GM19463 (cell line): ENCODE data around the gene CLEC1B.
"Not testable (repeated sequence)": the region's sequence is repeated elsewhere in the genome, so short reads cannot be mapped to it uniquely, and the experiment has no call there.

Experiments used
- ATAC-seq: cut with Tn5 transposase; IDR thresholded peaks from one replicate; pipeline ENCODE4 v1.9.1; 2021; ENCODE audit warnings: mild to moderate bottlenecking, moderate library complexity; ENCODE audit not compliant: unreplicated experiment

The CLEC1B gene

GRCh38 chr12:9975614-9976013 lies 23.3 kb downstream of the CLEC1B start:
- no peak for ATAC-seq

DNA sequence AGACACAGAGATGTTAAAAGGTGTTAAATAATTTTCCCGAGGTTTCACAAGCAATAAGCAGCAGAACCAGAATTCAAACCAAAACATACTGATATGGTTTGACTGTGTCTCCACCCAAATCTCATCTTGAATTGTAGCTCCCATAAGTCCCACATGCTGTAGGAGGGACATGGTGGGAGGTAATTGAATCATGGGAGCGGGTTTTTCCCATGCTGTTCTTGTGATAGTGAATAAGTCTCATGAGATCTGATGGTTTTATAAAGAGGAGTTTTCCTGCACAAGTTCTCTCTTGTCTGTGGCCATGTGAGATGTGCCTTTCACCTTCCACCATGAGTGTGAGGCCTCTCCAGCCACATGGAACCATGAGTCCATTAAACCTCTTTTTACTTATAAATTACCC lies 24.2 kb downstream of the CLEC1B start:
- not testable (repeated sequence) for ATAC-seq

- ATAC-seq, result no peak
Observed at GRCh38 chr12:9973949-9974348, 25.0 kb downstream of the CLEC1B start.

DNA sequence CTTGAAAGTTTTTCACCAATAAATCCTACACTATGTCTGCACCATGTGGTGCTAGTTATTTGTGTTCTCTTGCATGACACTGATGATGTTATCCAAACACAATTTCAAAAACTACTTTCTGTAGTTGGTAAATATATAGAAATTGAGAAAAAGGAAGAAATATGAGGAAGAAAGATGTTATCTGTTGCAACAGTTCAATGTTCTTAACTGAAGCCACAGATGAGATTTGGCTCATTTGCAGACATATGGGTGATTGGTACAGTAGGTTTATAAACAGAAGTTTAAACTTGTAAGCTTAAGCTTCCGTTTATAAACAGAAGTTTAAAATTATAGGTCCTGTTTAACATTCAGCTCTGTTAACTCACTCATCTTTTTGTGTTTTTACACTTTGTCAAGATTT lies 27.7 kb downstream of the CLEC1B start, which contains the start of gene CLEC12A:
TSS of gene CLEC12A (plus strand) at position 229 of the 400 bp plus-strand sequence. CDS start 188 bp downstream, outside the sequence.
- no peak for ATAC-seq

DNA sequence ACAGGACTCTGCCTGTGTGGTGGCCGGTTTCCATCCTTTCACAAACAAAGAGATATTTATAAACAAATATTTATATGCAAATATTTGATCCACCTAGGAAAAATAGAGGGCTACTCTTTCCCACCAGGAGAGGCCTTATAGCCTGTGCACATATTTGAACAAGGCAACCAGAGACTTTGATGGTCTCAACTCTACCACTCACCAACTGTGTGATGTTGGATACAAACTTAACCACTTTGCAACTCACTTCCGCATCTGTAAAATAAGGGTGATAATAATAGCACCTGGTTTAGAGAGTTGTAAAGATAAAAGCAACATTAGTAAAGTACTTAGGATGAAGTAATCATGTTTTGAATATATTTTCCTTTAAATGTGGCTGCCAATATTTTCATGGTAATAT lies 29.2 kb downstream of the CLEC1B start:
- no peak for ATAC-seq

DNA sequence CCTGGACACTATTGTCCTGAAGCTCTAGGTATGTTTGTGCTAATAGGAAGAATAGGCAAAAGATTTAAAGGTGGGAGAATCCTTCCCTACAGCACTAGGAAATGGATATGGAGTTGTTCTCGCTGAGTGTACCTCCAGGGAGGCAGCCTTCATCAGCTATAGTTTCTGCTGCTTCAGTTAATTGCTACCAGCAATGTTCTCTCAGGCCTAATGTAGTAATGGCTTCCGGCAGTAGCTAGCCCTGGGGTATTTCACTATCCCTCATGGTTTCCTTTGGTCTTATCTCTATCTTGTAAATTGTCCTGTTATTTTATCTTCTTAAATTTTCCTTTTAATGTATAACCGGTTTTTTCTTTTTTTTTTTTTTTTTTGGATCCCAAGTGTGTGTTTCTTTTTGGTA lies 37.0 kb downstream of the CLEC1B start:
- no peak for ATAC-seq

GRCh38 chr12:9961106-9961505 lies 37.8 kb downstream of the CLEC1B start:
- ATAC-seq, result peak; percentile 89

DNA sequence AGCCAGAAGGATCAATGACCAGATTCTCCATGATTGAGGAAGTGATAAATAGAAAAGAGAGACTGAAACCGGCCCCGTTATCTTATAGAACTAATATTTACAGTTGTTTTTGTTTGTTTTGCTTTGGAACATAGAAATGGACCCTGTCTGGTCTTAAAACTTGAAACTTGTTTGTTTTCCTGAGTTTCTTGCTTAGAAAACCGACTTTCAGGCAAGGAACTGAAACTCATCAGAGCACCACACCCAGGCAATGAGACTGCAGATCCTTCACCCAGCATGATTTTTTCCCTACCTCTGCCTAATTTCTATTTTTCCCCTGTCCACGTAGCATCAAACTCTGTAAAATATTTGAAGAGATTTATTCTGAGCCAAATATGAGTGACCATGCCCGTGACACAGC lies 38.3 kb downstream of the CLEC1B start:
- ATAC-seq, result no peak

GRCh38 chr12:9957834-9958233 lies 41.1 kb downstream of the CLEC1B start:
- ATAC-seq, result no peak

- ATAC-seq, result not testable (repeated sequence)
Observed at GRCh38 chr12:9952954-9953729, 45.8 kb downstream of the CLEC1B start.

DNA sequence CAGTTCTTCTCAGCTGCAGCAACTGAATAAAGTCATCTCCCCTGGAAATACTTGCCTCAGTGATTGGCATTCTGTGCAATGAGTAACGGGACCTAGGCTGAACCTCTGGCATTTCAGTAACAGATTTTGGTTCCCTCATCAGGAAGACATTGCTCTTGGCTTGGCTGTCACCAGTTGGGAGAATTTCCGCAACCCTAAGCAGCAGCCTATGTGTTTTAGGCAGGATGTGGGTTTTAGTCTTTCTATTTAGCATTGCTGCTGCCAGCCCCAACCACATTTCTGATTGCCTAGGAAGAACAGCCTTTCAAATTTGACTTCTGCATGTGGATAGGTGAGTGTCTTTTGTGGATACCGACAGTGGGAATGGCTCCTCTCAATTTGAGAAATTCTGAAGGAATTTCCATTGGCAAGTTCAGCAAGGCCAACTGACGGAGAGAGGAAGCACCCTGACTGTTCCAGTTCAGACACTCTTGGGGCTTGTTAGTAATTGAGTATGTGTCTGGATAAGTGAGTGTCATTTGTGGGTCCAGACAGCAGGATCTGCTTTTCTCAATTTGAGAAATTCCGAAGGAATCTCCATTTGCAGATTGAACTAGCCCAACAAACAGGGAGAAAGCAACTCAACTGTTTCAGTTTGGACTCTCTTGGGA lies 47.8 kb downstream of the CLEC1B start:
- no peak for ATAC-seq

DNA sequence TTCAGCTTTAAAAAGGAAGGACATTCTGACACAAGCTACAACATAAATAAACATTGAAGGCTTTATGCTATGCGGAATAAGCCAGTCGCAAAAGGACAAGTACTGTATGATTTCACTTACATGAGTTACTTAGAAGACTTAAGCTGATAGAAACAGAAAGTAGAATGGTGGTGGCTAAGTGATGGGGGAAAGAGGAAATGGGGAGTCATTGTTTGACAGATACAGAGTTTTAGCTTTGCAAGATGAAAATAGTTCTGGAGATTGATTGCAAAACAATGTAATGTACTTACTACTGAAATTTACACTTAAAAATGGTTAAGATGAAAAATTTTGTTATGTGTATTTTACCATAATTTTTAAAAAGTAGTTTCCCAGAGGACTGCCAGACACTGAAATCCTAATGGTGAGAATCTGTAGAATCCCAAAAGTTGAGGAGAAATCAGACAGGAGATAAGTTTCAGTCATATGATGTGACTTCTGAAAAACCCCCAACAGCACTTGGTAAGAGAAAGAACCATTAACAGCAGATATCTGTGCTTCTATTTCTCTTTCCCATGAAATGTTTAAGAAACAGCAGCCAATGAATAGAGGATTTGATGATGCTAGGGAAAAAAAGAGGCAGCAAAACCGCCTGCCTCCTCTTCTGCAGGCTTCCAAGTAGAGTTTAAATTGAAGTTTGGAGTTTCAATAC lies 50.2 kb downstream of the CLEC1B start:
- peak; percentile 93 for ATAC-seq

DNA sequence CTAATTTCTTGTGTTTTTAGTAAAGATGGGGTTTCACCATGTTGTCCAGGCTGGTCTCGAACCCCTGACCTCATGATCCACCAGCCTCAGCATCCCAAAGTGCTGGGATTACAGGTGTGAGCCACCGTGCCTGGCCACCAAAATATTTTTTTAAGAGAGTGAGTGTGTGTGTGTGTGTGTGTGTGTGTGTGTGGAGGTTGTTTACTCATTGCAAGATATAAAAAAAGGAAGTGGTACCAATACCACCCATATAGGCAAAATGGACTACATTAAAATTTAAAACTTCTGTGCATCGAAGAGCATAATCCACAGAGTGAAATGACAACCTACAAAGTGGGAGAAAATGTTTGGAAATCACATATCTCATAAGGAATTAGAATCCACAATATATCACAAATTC lies 51.2 kb downstream of the CLEC1B start:
- ATAC-seq, result no peak

- no peak for ATAC-seq
Observed at GRCh38 chr12:9944391-9944790, 54.5 kb downstream of the CLEC1B start.

- ATAC-seq, result peak; percentile 72
Observed at GRCh38 chr12:9943240-9943639, 55.7 kb downstream of the CLEC1B start.
